ENCODE data around the gene DCUN1D1.
"Not testable (repeated sequence)": the region's sequence is repeated elsewhere in the genome, so short reads cannot be mapped to it uniquely, and the experiment has no call there.

DNA sequence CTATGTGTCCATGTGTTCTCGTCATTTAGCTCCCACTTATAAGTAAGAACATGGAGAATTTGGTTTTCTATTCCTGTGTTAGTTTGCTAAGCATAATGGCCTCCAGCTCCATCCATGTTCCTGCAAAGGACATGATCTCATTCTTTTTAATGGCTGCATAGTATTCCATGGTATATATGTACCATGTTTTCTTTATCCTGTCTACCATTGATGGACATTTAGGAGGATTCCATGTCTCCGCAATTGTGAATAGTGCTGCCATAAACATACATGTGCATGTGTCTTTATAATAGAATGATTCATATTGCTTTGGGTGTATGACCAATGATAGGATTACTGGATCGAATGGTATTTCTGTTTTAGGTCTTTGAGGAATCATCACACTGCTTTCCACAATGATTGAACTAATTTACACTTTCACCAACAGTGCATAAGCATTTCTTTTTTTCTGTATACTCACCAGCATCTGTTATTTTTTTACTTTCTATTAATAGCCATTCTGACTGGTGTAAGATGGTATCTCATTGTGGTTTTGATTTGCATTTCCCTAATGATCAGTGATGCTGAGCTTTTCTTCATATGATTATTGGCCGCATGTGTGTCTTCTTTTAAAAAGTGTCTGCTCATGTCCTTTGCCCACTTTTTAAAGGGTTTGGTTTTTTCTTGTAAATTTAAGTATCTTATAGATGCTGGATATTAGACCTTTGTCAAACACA lies 13.3 kb upstream of the DCUN1D1 start:
- TF ChIP-seq, protein P1, sequence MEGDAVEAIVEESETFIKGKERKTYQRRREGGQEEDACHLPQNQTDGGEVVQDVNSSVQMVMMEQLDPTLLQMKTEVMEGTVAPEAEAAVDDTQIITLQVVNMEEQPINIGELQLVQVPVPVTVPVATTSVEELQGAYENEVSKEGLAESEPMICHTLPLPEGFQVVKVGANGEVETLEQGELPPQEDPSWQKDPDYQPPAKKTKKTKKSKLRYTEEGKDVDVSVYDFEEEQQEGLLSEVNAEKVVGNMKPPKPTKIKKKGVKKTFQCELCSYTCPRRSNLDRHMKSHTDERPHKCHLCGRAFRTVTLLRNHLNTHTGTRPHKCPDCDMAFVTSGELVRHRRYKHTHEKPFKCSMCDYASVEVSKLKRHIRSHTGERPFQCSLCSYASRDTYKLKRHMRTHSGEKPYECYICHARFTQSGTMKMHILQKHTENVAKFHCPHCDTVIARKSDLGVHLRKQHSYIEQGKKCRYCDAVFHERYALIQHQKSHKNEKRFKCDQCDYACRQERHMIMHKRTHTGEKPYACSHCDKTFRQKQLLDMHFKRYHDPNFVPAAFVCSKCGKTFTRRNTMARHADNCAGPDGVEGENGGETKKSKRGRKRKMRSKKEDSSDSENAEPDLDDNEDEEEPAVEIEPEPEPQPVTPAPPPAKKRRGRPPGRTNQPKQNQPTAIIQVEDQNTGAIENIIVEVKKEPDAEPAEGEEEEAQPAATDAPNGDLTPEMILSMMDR (IDR thresholded peaks at IDR 0.05) = not testable (repeated sequence)
- TF ChIP-seq POLR2A, POLR2AphosphoS5 (IDR thresholded peaks at IDR 0.05): not testable (repeated sequence)
